ENCODE results near the gene CEACAM18. TPM values are rescaled to one million over a fixed set of nuclear protein-coding genes. Genes with fewer than 3 reads are reported as not detected.

Gene CEACAM18
- total and polyA plus RNA-seq, 2 donors (not counting 1 experiment from before 2014, with no cell fraction given): not detected

GRCh38 chr19:51456541-51457290 lies 21.6 kb upstream of the CEACAM18 start:
- CTCF ChIA-PET: no interaction called here
- H3K4me2 ChIP-seq (replicated peaks; ENCODE audit: low read depth, low read length, poor library complexity, severe bottlenecking): no peak overlapping the region
- DNase-seq (no peak), ATAC-seq (ENCODE audit: low read depth) (no peak)
- H4K20me1 ChIP-seq (ENCODE audit: control insufficient read depth, insufficient read depth, low read length, poor library complexity, severe bottlenecking): no peaks in the 10 kb centered on the region
- peaks cover 0 to 17% (median 3%) of the 10 kb centered on the region in 4 experiments for H3K27me3 ChIP-seq (replicated peaks in 1 of 4; ENCODE audit: control extremely low read depth in 1 of 4, control insufficient read depth in 3 of 4, insufficient read depth in 4 of 4, low read length in 3 of 4)
- Mint-ChIP-seq H3K9me3 (ENCODE audit: insufficient read depth) (no peaks in the 10 kb centered on the region), H3K27ac (no peak overlapping the region), H3K4me3 (no peak overlapping the region), H3K4me1 (no peaks in the 10 kb centered on the region), H3K27me3 (peaks cover 27% of the 10 kb centered on the region)
- no peaks in the 10 kb centered on the region for H3K79me2 ChIP-seq (ENCODE audit: control insufficient read depth, insufficient read depth, low read length)
- no peak overlapping the region for H3K27ac ChIP-seq (ENCODE audit: low read length in 2 of 2)
- peaks cover 0 to 9% (median 0%) of the 10 kb centered on the region in 3 donors for H3K9me3 ChIP-seq (ENCODE audit: control extremely low read depth in 1 of 3, control insufficient read depth in 2 of 3, insufficient read depth in 1 of 3, low read length in 2 of 3)
- H3K9ac ChIP-seq (ENCODE audit: low read length): no peak overlapping the region
- no peaks in the 10 kb centered on the region for H3K36me3 ChIP-seq (replicated peaks in 1 of 2; ENCODE audit: control extremely low read depth in 1 of 2, control insufficient read depth in 1 of 2, extremely low read depth in 1 of 2, insufficient read depth in 2 of 2, low read length in 1 of 2)
- POLR2A ChIA-PET: no interaction called here
- no peak overlapping the region for H3K4me3 ChIP-seq (ENCODE audit: control extremely low read depth in 1 of 5, extremely low read depth in 1 of 5, insufficient read depth in 1 of 5, low read depth in 2 of 5, low read length in 4 of 5)
- peaks cover 0 to 7% of the 10 kb centered on the region in 2 donors for H3K4me1 ChIP-seq (ENCODE audit: control insufficient read depth in 2 of 2, insufficient read depth in 2 of 2, low read length in 2 of 2)
- intact Hi-C loops (cut with micrococcal nuclease): no loop called here
- 91% methylated on average over 11 of the region's 11 CpGs for WGBS (ENCODE audit: insufficient coverage)
- no peak overlapping the region for H2AFZ ChIP-seq (ENCODE audit: insufficient read depth, low read depth, low read length, poor library complexity, severe bottlenecking)
- TF ChIP-seq EZH2 (IDR thresholded peaks at IDR 0.05; ENCODE audit: borderline replicate concordance, insufficient read depth, low read depth, low read length, poor library complexity, severe bottlenecking) (no peak), CTCF (IDR thresholded peaks at IDR 0.05) (no peak)

DNA sequence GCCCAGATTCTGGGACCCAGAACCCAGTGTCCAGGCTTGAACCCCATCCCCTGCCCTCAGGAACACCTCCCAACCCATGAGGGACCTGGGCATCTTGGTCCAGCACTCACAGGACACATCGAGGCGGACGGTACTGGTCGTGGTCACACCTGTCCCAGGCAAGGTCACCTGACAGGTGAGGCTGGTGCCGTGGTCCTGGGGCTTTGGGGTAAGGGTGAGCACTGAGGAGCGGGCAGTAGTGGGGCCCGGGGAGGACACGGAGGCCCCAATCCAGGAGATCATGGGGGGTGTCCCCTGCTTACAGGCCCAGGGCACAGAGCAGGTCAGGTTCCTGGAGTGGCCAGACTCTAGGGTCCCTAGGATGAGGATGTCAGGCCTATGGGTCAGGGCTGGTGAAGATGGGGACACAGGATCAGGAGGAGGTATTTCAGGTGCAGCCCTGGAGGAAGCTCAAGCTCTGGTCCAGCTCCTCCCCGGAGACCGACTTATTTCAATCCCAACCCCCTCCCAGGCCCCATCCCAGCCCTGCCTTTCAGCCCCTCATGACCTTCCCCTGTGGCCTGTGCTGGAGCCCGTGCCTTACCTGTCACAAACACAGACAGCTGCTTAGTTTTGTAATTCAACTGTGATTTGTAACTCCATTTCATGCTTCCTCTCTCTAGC lies 20.9 kb upstream of the CEACAM18 start:
- Mint-ChIP-seq H3K9me3 (ENCODE audit: insufficient read depth) (no peaks in the 10 kb centered on the region), H3K27ac (no peak overlapping the region), H3K4me3 (no peak overlapping the region), H3K27me3 (peaks cover 24% of the 10 kb centered on the region), H3K4me1 (no peaks in the 10 kb centered on the region)
- H3K9ac ChIP-seq (ENCODE audit: low read length): no peak overlapping the region
- H4K20me1 ChIP-seq (ENCODE audit: control insufficient read depth, insufficient read depth, low read length, poor library complexity, severe bottlenecking): no peaks in the 10 kb centered on the region
- no peak overlapping the region for H3K4me3 ChIP-seq (ENCODE audit: control extremely low read depth in 1 of 5, extremely low read depth in 1 of 5, insufficient read depth in 1 of 5, low read depth in 2 of 5, low read length in 4 of 5)
- H3K27me3 ChIP-seq (replicated peaks in 1 of 4; ENCODE audit: control extremely low read depth in 1 of 4, control insufficient read depth in 3 of 4, insufficient read depth in 4 of 4, low read length in 3 of 4): peaks cover 0 to 24% (median 6%) of the 10 kb centered on the region in 4 experiments
- H3K27ac ChIP-seq (ENCODE audit: low read length in 2 of 2): no peak overlapping the region
- CTCF ChIA-PET: no interaction called here
- POLR2A ChIA-PET: no interaction called here
- no peaks in the 10 kb centered on the region for H3K36me3 ChIP-seq (replicated peaks in 1 of 2; ENCODE audit: control extremely low read depth in 1 of 2, control insufficient read depth in 1 of 2, extremely low read depth in 1 of 2, insufficient read depth in 2 of 2, low read length in 1 of 2)
- no peak for TF ChIP-seq EZH2 (IDR thresholded peaks at IDR 0.05; ENCODE audit: borderline replicate concordance, insufficient read depth, low read depth, low read length, poor library complexity, severe bottlenecking)
- no peak for TF ChIP-seq CTCF (IDR thresholded peaks at IDR 0.05)
- no peak for DNase-seq
- WGBS (ENCODE audit: insufficient coverage): 91% methylated on average over 11 of the region's 11 CpGs
- no peaks in the 10 kb centered on the region for H3K79me2 ChIP-seq (ENCODE audit: control insufficient read depth, insufficient read depth, low read length)
- no peak for ATAC-seq (ENCODE audit: low read depth)
- intact Hi-C loops (cut with micrococcal nuclease): no loop called here
- H2AFZ ChIP-seq (ENCODE audit: insufficient read depth, low read depth, low read length, poor library complexity, severe bottlenecking): no peak overlapping the region
- H3K4me2 ChIP-seq (replicated peaks; ENCODE audit: low read depth, low read length, poor library complexity, severe bottlenecking): no peak overlapping the region
- H3K9me3 ChIP-seq (ENCODE audit: control extremely low read depth in 1 of 3, control insufficient read depth in 2 of 3, insufficient read depth in 1 of 3, low read length in 2 of 3): peaks cover 0 to 10% (median 0%) of the 10 kb centered on the region in 3 donors
- peaks cover 0 to 7% of the 10 kb centered on the region in 2 donors for H3K4me1 ChIP-seq (ENCODE audit: control insufficient read depth in 2 of 2, insufficient read depth in 2 of 2, low read length in 2 of 2)

All from B cell (primary cell).